ENCODE results near the gene ATOH7.

Gene ATOH7

DNA sequence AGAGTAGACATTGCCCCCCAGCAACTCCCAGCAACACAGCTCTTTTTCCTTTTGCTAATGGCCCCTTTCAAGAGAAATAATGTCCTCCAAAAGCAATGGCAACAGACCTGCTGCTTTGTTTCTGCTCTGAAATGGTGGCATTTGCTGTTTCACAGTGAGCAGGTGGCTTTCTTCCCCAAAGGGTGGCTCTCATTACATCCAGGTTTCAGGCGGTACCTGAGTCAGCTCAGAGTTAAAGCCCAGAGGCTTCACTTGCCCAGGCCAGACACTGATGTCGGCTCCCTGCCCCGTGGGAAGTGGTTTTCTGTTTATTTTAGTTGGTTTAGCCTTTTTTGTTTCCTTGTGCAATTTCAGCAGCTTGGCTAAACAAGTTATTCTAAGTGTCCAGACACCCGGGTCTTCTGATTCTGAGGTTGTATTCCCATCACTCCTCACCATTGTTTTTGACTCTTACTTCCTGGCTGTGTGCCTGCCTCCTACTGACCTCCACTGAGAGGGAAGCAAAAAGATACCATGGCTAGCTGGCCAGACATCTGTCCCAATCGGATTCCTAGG is 7.8 kb upstream of the ATOH7 start:
- TF ChIP-seq, protein P1, sequence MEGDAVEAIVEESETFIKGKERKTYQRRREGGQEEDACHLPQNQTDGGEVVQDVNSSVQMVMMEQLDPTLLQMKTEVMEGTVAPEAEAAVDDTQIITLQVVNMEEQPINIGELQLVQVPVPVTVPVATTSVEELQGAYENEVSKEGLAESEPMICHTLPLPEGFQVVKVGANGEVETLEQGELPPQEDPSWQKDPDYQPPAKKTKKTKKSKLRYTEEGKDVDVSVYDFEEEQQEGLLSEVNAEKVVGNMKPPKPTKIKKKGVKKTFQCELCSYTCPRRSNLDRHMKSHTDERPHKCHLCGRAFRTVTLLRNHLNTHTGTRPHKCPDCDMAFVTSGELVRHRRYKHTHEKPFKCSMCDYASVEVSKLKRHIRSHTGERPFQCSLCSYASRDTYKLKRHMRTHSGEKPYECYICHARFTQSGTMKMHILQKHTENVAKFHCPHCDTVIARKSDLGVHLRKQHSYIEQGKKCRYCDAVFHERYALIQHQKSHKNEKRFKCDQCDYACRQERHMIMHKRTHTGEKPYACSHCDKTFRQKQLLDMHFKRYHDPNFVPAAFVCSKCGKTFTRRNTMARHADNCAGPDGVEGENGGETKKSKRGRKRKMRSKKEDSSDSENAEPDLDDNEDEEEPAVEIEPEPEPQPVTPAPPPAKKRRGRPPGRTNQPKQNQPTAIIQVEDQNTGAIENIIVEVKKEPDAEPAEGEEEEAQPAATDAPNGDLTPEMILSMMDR (IDR thresholded peaks at IDR 0.05) = no peak

DNA sequence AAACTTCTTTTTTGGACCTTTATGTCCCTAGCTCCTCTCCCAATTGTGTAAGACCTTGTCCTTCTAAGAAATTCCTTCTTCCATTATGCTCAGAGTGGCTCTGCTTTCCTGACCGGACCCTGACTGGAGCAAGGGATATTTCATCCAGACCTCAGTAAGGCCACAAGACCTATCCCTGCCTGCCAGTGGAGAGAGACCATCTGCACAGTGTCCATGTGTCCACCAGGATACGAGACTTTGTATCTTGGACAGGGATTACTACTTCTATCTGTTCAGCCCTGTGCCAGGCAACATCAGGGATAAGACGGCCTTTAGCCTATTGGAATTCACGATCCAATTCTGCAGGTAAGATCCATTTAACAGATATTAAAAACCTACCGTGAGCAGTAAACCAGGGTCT is 7.2 kb upstream of the ATOH7 start:
- TF ChIP-seq, protein P1 (IDR thresholded peaks at IDR 0.05) = no peak

DNA sequence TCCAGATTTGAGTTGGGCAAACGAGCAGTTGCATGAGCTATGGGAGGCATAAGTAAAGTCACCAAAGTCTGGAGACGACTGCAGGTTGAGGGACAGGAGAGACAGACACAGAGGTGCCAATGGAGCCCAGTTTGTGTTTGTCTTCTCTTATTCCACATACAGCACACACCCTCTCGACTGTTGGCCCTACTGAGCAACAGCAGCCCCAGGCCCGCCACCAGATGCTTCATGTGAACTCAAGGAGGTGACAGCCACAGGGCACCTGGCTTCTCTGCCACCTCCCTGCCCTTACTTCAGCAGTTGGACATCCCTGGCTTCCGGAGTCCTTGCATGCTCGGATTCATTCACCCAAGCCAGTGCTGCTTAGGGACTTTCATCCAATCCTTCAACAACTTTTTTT is 6.5 kb upstream of the ATOH7 start:
- TF ChIP-seq, protein P1 (IDR thresholded peaks at IDR 0.05) = no peak

DNA sequence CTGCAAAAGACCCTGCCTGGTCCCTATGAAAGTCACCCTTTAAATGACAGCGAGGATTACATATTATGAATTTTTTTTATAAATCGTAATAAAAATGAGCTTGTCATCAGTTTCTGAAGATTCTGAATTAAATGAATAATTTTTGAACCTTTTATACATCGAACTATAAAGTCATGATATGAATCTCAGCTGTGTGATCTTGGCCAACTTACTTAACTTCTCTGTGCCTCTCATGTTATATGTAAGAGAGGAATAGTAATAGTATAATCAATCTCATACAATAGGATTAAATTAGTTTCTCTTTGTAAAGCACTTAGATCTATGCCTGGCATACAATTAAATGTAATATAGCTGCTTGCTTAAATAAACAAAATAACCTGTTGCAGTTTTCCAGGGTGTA is 5.3 kb upstream of the ATOH7 start:
- TF ChIP-seq, protein P1 (IDR thresholded peaks at IDR 0.05) = no peak

DNA sequence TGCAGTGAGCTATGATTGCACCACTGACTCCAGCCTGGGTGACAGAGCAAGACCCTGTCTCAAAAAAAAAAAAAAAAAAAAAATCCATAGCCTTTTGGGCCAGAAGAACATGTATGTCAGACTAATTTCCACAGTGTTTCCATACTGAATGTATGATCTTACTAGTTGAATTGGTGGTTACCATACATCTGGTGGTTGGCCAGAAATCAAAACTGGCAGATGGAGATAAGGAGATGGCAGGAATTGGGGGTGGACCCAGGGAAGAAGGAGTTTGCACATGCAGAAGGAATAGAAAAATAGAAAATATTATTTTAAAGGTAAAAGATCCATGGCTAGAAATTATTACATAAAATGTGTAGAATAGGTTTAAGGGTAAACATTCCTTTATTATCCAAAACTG is 3.7 kb upstream of the ATOH7 start:
- TF ChIP-seq, protein P1 (IDR thresholded peaks at IDR 0.05) = no peak

DNA sequence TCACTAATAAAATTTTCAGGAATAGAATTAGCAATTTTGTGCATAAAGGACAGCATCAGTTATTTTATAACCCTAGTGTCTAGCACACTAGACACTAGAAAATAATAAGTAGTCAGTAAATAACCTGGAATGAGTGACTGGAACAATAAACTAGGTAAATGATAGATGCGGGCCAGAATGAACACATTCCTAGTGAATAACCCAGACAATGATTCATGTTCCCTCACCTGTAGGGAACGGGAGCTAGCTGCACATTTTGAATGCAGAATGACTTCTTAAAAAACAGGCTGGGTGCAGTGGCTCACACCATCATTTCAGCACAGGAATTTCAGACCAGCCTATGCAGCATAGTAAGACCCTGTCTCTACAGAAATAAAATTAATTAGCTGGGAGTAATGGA is 3.2 kb upstream of the ATOH7 start:
- TF ChIP-seq, protein P1 (IDR thresholded peaks at IDR 0.05) = no peak

DNA sequence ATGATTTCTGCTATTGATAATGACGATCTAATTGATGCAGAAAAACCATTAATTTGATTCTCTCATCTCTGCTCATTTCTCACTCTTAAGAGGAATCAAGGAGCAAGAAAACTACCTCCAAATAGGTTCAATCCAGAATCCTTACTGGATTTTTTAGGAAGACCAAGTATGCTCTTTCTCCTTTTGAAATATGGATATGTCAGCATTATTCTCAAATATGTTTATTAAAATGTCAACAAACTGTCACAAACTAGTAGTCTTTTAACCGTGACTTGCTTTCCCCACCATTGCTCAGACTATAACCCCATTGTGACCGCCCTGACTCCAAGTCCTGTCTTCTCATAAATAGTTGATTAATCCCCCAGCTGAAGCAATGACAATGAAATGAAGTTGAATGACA is 1.1 kb upstream of the ATOH7 start:
- TF ChIP-seq, protein P1 (IDR thresholded peaks at IDR 0.05) = no peak
